ENCODE results near the gene GCLC.
A peak's percentile ranks its signal among the peaks of the same experiment; 100 is the strongest.
"Not testable (repeated sequence)": the region's sequence is repeated elsewhere in the genome, so short reads cannot be mapped to it uniquely, and the experiment has no call there.

Gene GCLC

DNA sequence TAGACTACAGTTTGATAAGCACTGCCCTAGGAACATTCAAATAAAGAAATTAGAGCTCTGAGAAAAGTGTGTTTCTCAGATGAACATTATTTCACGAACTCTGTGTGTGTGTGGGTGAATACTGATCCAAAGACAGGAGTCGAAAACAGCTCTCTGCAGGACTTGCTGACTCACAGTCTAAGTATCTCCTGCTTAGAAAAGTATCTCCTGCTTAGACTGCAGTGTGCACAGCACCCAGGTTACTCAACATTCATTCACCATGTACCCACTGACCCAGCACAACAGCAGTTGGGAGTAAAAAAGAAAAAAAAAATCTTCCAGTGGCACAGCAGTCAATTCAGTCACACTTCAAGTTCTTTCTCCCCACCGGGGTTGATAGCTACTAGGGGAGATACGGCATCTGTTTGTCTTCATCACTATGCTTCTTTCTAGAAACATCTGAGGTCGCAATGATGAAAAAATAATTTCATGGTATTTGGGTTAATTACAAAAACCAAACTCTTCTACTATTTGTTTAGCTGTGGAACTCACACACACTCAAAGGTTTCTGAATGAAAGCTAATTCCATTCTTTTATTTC is 48.0 kb downstream of the GCLC start:
- DNase-seq (ENCODE audit: extremely low spot score, insufficient read length, low read depth): no peak
- FAIRE-seq: no peak

DNA sequence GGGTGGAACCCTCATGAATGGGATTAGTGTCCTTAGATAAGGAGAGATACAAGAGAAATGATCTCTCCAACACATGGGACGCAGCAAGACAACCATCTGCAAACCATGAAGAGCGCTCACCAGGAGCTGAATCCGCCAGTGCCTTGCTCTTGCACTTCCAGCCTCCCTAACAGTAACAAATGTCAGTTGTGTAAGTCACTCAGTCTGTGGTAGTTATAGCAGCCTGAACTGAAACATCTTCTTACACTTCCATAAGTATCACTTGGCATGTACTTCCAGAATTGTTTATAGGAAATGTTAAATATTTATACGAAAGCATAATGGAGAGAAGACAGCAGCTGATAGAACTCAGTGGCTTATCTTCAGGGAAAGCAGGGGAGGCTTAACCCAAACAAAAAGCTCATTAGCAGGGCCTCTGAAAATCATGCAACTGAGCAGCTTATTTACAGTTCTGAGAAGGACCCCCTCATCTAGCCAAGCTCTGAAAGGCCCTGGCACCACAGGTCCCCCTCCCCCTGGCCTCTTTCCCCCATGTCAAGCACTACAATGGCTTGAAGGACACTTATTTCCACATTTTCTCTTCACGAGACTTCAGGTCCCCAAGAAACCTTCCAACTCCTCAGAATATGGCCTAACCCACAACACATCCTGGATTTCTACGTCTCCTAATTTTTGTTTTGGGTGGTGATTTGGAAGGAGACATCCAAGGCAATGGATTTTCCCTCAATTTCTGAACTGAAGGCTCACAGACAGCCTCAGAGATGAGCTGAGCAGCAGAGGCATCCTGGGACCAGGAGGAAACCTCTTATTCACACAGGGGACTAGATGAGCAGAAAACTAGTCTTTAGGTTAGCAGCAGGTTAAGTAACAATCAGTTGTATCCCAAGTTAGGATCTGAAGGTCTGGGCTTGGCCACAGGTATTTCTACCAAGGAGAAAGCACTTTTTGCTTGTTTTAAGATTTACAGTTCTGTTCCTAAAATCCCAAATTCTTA is 49.1 kb downstream of the GCLC start:
- FAIRE-seq (no peak), DNase-seq (ENCODE audit: extremely low spot score, insufficient read length, low read depth) (no peak)

DNA sequence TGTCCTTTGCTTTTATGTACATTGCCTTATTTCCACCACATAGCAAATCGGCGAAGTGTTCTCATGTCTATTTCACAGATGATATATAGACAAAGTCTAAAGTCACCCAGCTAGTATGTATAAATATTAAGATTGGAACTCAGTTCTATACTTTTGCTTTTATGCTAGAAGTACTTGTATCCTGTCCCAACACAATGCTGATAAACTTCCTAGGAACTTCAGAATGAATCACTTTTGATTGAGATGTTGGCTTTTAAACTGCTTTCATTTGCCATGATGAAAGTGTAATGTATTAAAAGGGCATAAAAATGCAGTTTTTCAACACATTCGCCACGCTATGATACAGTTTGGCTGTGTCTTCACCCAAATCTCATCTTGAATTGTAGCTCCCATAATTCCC is 50.8 kb downstream of the GCLC start:
- DNase-seq (ENCODE audit: extremely low spot score, insufficient read length, low read depth) (no peak), FAIRE-seq (no peak)

- DNase-seq (ENCODE audit: extremely low spot score, insufficient read length, low read depth) (no peak), FAIRE-seq (no peak)
Measured at GRCh38 chr6:53493635-53494025, 51.3 kb downstream of the GCLC start.

DNA sequence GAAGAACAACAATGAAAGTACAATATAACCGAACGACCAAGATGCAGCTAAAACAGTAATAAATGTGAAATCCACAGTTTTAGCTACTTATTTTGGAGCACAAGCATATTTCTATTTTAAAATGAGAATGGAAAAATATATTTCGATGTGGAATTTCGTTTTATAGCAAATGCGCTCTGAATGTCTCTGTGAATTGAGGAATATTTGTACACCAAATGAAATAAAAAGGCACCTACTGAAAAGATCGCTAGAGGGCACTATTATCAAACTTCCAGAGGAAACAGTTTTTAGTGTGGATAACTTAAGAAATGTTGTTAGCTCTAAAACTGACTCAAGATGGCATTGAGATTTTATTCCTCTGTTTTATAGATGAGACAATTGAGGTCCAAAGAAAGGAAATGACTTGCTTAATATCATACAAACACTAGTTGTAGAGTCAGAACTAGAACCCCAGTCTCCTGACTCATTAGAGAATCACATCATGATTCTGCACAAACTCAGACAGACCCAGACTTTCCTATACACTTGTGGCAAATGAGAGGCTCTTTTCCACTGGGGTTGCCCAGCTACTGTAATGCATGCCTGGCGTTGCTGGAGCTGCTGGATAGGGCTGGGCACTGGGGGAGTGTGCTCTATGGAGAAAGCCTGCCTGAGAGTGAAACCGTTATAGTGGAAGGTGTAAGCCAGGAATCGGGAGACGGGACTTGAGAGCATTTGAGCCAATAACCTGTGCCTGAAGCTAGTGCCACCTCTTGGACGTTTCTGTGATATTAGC is 51.9 kb downstream of the GCLC start:
- peak; percentile 70 for FAIRE-seq
- no peak for DNase-seq (ENCODE audit: extremely low spot score, insufficient read length, low read depth)

DNA sequence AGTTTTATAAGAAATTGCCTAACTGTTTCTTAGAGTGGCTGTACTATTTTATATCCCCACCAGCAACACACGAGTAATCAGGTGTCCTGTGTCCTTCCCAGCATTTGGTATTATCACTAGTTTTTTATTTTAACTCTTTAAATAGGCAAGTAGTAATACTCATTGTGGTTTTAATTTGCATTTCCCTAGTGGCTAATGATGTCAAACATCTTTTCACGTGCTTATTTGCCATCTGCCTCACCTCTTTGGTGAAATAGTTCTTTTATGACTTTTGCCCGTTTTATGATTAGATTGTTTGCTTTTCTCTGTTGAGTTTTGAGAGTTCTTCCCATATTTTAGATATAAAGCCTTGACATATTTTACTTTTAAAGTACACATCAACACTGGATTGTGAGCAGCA is 57.8 kb downstream of the GCLC start:
- FAIRE-seq (no peak), DNase-seq (ENCODE audit: extremely low spot score, insufficient read length, low read depth) (no peak)

GRCh38 chr6:53486679-53487078 is 58.2 kb downstream of the GCLC start:
- no peak for DNase-seq (ENCODE audit: extremely low spot score, insufficient read length, low read depth)
- no peak for FAIRE-seq

- FAIRE-seq (peak; percentile 77), DNase-seq (ENCODE audit: extremely low spot score, insufficient read length, low read depth) (no peak)
Measured at GRCh38 chr6:53484476-53485280, 60.2 kb downstream of the GCLC start.

DNA sequence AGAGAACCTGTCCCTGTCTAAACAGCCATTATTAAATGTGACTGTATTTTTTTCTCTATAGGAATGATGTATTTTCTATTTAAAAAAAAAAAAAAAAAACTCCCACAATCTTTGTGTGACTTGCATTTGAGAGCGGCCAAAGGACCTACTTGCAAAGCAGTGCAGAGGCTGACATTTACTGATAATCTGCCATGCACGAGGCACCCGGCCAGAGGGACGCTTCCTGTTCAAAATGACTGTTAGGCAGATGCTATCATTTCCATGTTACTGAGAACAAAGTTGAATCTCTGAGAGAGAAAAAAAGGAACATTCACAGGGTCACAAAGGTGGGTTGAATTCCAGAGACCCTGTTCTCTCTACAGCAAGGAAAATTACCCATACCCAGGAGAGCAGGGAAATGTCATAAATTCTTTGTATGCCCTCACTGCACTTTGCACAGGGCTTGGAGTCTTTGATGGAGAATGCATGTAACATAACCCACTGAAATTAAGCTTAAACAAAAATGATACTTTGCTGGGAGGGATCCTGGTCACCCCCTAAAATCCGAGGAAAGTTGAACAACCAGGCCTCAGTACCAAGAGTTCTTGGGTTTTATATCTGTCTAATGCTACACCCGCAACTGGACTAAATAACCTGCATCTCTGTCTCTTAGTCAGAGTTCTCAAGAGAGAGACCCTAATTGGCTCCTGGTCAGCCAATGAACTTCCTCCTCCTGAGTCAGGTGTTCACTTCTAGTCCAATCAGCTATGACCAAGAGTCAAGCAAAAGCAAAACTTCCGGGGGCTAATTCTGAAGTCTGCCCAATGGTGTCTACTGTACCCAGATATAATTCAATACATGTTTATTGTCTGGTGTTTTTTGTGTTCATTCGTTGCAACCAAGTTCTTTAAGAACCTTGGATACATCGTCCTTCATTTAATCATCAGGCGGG is 61.2 kb downstream of the GCLC start:
- FAIRE-seq (no peak), DNase-seq (ENCODE audit: extremely low spot score, insufficient read length, low read depth) (no peak)

DNA sequence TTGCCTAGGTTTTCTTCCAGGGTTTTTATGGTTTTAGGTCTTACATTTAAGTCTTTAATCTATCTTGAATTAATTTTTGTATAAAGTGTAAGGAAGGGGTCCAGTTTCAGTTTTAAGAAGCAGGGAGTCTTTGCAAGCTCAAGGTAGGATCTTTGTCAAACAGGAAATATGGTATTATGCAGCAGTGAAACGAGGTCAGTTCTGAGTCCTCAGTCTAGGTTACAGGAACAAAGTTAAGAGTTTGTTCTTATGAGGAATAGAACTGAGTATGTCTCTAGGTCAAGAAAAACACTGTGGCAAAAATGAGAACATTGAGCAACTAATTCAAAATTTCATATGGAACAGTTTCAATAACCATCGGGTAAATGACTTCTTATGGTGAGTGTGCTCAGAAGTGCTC is 63.6 kb downstream of the GCLC start:
- no peak for FAIRE-seq
- no peak for DNase-seq (ENCODE audit: extremely low spot score, insufficient read length, low read depth)

DNA sequence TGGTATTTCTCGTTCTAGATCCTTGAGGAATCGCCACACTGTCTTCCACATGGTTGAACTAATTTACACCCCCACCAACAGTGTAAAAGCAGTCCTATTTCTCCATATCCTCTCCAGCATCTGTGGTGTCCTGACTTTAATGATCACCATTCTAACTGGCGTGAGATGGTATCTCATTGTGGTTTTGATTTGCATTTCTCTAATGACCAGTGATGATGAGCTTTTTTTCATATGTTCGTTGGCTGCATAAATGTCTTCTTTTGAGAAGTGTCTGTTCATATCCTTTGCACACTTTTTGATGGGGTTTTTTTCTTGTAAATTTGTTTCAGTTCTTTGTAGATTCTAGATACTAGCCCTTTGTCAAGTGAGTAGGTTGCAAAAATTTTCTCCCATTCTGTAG is 64.1 kb downstream of the GCLC start:
- not testable (repeated sequence) for DNase-seq (ENCODE audit: extremely low spot score, insufficient read length, low read depth); FAIRE-seq

DNA sequence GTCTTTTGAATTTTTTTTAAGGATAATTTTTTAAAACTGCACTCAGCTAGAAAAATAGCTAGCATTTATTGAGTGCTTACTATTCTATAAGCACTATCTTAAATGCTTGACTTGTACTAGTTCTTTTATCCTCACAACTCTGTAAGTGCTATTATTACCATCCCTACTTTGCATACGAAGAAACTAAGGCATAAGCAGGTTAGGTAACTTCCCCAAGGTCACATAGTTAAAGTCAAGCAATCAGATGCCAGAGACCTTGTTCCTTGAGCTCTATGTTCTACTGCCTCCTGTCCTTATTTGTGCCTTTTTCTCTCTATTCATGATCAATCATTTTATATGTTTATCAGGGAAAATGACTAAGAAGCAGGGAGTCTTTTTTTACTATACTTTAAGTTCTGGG is 65.0 kb downstream of the GCLC start:
- DNase-seq (ENCODE audit: extremely low spot score, insufficient read length, low read depth) (no peak), FAIRE-seq (no peak)

- FAIRE-seq (no peak), DNase-seq (ENCODE audit: extremely low spot score, insufficient read length, low read depth) (no peak)
Measured at GRCh38 chr6:53476964-53477363, 67.9 kb downstream of the GCLC start.

GRCh38 chr6:53474010-53474409 is 70.9 kb downstream of the GCLC start:
- DNase-seq (ENCODE audit: extremely low spot score, insufficient read length, low read depth) (no peak), FAIRE-seq (no peak)

GRCh38 chr6:53469163-53469562 is 75.7 kb downstream of the GCLC start:
- FAIRE-seq (no peak), DNase-seq (ENCODE audit: extremely low spot score, insufficient read length, low read depth) (no peak)

- FAIRE-seq (no peak), DNase-seq (ENCODE audit: extremely low spot score, insufficient read length, low read depth) (no peak)
Measured at GRCh38 chr6:53466257-53466656, 78.6 kb downstream of the GCLC start.

DNA sequence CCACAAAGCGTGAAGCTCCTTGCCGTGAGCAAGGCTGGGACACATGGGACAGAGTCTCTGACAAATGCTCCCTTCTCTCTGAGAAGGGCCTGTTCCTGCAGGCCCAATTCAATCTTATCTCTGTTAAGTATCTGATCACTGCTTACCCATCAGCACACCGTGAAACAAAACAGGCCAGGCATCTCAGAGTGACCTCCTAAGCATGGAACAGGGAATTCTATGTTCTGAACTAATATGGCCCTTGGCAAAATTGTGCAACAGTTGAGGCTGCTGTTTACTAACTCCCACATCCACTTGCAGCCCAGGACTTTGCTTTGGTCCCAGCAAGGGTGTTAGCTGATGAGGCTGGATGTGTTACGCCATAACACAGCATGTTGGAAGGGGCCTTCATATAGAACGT is 79.2 kb downstream of the GCLC start:
- no peak for DNase-seq (ENCODE audit: extremely low spot score, insufficient read length, low read depth)
- FAIRE-seq: no peak

GRCh38 chr6:53464927-53465460 is 79.9 kb downstream of the GCLC start:
- no peak for DNase-seq (ENCODE audit: extremely low spot score, insufficient read length, low read depth)
- no peak for FAIRE-seq

DNA sequence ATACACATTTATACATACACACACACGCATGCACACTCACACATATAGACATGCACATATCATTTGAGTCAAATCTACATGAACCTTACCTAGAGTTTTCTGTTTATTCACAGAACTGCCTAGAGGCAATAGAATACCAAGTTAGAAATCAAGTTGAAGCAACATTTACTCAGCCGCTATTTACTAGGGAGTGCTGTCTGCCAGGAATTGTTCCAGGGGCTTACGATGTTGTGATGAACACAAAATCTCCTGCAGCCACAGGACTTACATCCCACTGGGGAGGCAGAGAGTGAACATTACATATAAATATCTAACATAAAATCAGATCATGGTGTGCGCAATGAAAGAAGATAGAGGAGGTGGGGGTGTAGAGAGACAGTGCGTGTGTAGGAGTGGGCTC is 80.4 kb downstream of the GCLC start:
- DNase-seq (ENCODE audit: extremely low spot score, insufficient read length, low read depth) (no peak), FAIRE-seq (no peak)

Measured in GM18507 (cell line).